Astrocyte (in vitro differentiated cells and primary cell): ENCODE data around the gene DBP. TPM values are rescaled to one million over a fixed set of nuclear protein-coding genes. Genes with fewer than 3 reads are reported as not detected.

Experiments
- DNase-seq: peaks from one replicate; pipeline ENCODE4 v3.0.0-alpha.2; 2010; ENCODE audit warnings: low read depth
- FAIRE-seq: peaks from 2 replicates; lab custom pipeline; 2011; peaks lifted over from hg19 to GRCh38; lab: Jason Lieb, UNC
- H2AFZ ChIP-seq: 2 replicates; pipeline ENCODE4 v1.6.0; 2012; ENCODE audit warnings: low read depth, low read length, inconsistent platforms
- H3K27ac ChIP-seq: 2 replicates; pipeline ENCODE4 v1.5.1; 2011; ENCODE audit warnings: low read depth, low read length, inconsistent platforms
- H3K27me3 ChIP-seq: 2 replicates; pipeline ENCODE4 v1.6.0; 2011; ENCODE audit warnings: low read length, inconsistent platforms; ENCODE audit not compliant: insufficient read depth
- H3K36me3 ChIP-seq: 2 replicates; pipeline ENCODE4 v1.5.1; 2011; ENCODE audit warnings: low read length, inconsistent platforms; ENCODE audit not compliant: insufficient read depth
- H3K4me1 ChIP-seq: 2 replicates; pipeline ENCODE4 v1.5.1; 2011; ENCODE audit warnings: low read length, inconsistent platforms; ENCODE audit not compliant: insufficient read depth
- H3K4me2 ChIP-seq: 2 replicates; pipeline ENCODE4 v1.6.0; 2012; ENCODE audit warnings: low read length, inconsistent platforms
- H3K4me3 ChIP-seq: 2 replicates; pipeline ENCODE4 v1.5.1; 2011; ENCODE audit warnings: low read depth, mild to moderate bottlenecking, low read length, inconsistent platforms; ENCODE audit not compliant: insufficient read depth
- H3K79me2 ChIP-seq: 2 replicates; pipeline ENCODE4 v1.6.0; 2012; ENCODE audit warnings: mild to moderate bottlenecking, low read length, inconsistent platforms; ENCODE audit not compliant: insufficient read depth
- H3K9ac ChIP-seq: 2 replicates; pipeline ENCODE4 v1.6.0; 2012; ENCODE audit warnings: mild to moderate bottlenecking, low read length, inconsistent platforms
- H3K9me3 ChIP-seq: 2 replicates; pipeline ENCODE4 v1.5.1; 2012; ENCODE audit warnings: low read depth, mild to moderate bottlenecking, low read length, inconsistent platforms; ENCODE audit not compliant: insufficient read depth
- H4K20me1 ChIP-seq: 2 replicates; pipeline ENCODE4 v1.6.0; 2012; ENCODE audit warnings: low read length, inconsistent platforms; ENCODE audit not compliant: insufficient read depth
- H3K27ac Mint-ChIP-seq: one replicate; pipeline ENCODE4 v1.8.0; 2021; ENCODE audit warnings: mild to moderate bottlenecking, mixed read lengths; ENCODE audit not compliant: unreplicated experiment
- H3K27me3 Mint-ChIP-seq: one replicate; pipeline ENCODE4 v1.8.0; 2021; ENCODE audit warnings: low read depth, mixed read lengths; ENCODE audit not compliant: unreplicated experiment
- H3K36me3 Mint-ChIP-seq: one replicate; pipeline ENCODE4 v1.8.0; 2021; ENCODE audit warnings: low read depth, mixed read lengths; ENCODE audit not compliant: unreplicated experiment
- H3K4me1 Mint-ChIP-seq: one replicate; pipeline ENCODE4 v1.8.0; 2021; ENCODE audit warnings: low read depth, mixed read lengths; ENCODE audit not compliant: unreplicated experiment
- H3K4me3 Mint-ChIP-seq: one replicate; pipeline ENCODE4 v1.8.0; 2021; ENCODE audit warnings: mild to moderate bottlenecking, moderate library complexity, mixed read lengths; ENCODE audit not compliant: unreplicated experiment
- H3K9me3 Mint-ChIP-seq: one replicate; pipeline ENCODE4 v1.8.0; 2021; ENCODE audit warnings: mild to moderate bottlenecking, mixed read lengths; ENCODE audit not compliant: unreplicated experiment
- CTCF ChIP-seq: IDR thresholded peaks from 2 replicates; pipeline ENCODE4 v1.5.1; 2011; ENCODE audit warnings: low read depth, mild to moderate bottlenecking, inconsistent platforms, low read length, moderate library complexity; ENCODE audit not compliant: insufficient read depth
- EZH2 ChIP-seq: IDR thresholded peaks from 2 replicates; pipeline ENCODE4 v1.6.1; 2012; ENCODE audit warnings: mild to moderate bottlenecking, low read length, inconsistent platforms; ENCODE audit not compliant: insufficient read depth
- total RNA-seq: library from RNA; stranded (reverse); gene quantifications from 2 replicates; pipeline ENCODE4 v1.2.1, GENCODE V29; 2021

The DBP gene
- total RNA-seq, 1 donor from 2014 or later = 1.2 TPM

- H3K9me3 Mint-ChIP-seq = no peaks in the 10 kb centered on the region
- no peaks in the 10 kb centered on the region for H3K9me3 ChIP-seq
- no peaks in the 10 kb centered on the region for H4K20me1 ChIP-seq
- peak overlapping the region; percentile 34 for H3K27ac Mint-ChIP-seq
- no peak for DNase-seq
- no peaks in the 10 kb centered on the region for H3K79me2 ChIP-seq
- no peak overlapping the region for H3K9ac ChIP-seq
- no peak for TF ChIP-seq CTCF
- TF ChIP-seq EZH2 = no peak
- peaks cover 10% of the 10 kb centered on the region for H3K27me3 Mint-ChIP-seq
- H3K36me3 ChIP-seq = no peaks in the 10 kb centered on the region
- no peak overlapping the region for H3K4me3 ChIP-seq
- H3K36me3 Mint-ChIP-seq = no peaks in the 10 kb centered on the region
- no peaks in the 10 kb centered on the region for H3K27me3 ChIP-seq
- H3K4me2 ChIP-seq = no peak overlapping the region
- FAIRE-seq = no peak
- H3K4me1 ChIP-seq = no peaks in the 10 kb centered on the region
- H3K27ac ChIP-seq = no peak overlapping the region
- H3K4me3 Mint-ChIP-seq = no peak overlapping the region
- H3K4me1 Mint-ChIP-seq = no peaks in the 10 kb centered on the region
- H2AFZ ChIP-seq = no peak overlapping the region
Measured at GRCh38 chr19:48596679-48597465, 40.3 kb downstream of the DBP start.

GRCh38 chr19:48596237-48596636 is 40.9 kb downstream of the DBP start:
- Histone ChIP-seq H3K9ac (no peak overlapping the region), H3K36me3 (no peaks in the 10 kb centered on the region), H3K27me3 (no peaks in the 10 kb centered on the region), H4K20me1 (no peaks in the 10 kb centered on the region), H3K9me3 (no peaks in the 10 kb centered on the region), H2AFZ (no peak overlapping the region), H3K4me2 (no peak overlapping the region), H3K4me3 (no peak overlapping the region), H3K4me1 (no peaks in the 10 kb centered on the region), H3K27ac (no peak overlapping the region), H3K79me2 (no peaks in the 10 kb centered on the region)
- no peak overlapping the region for H3K4me3 Mint-ChIP-seq
- no peaks in the 10 kb centered on the region for H3K9me3 Mint-ChIP-seq
- DNase-seq (no peak), FAIRE-seq (no peak)
- TF ChIP-seq CTCF (no peak), EZH2 (no peak)
- H3K4me1 Mint-ChIP-seq = no peaks in the 10 kb centered on the region
- no peaks in the 10 kb centered on the region for H3K36me3 Mint-ChIP-seq
- H3K27me3 Mint-ChIP-seq = peaks cover 15% of the 10 kb centered on the region
- H3K27ac Mint-ChIP-seq = no peak overlapping the region

GRCh38 chr19:48595833-48596232 is 41.3 kb downstream of the DBP start:
- H3K79me2 ChIP-seq = no peaks in the 10 kb centered on the region
- peaks cover 15% of the 10 kb centered on the region for H3K27me3 Mint-ChIP-seq
- no peak overlapping the region for H3K9ac ChIP-seq
- H3K9me3 ChIP-seq = no peaks in the 10 kb centered on the region
- DNase-seq (no peak), FAIRE-seq (no peak)
- no peaks in the 10 kb centered on the region for H3K4me1 ChIP-seq
- H3K4me2 ChIP-seq = no peak overlapping the region
- H4K20me1 ChIP-seq = no peaks in the 10 kb centered on the region
- H3K27ac ChIP-seq = no peak overlapping the region
- no peaks in the 10 kb centered on the region for H3K9me3 Mint-ChIP-seq
- H3K4me3 Mint-ChIP-seq = no peak overlapping the region
- no peaks in the 10 kb centered on the region for H3K36me3 ChIP-seq
- no peaks in the 10 kb centered on the region for H3K36me3 Mint-ChIP-seq
- H3K27me3 ChIP-seq = no peaks in the 10 kb centered on the region
- H3K4me1 Mint-ChIP-seq = no peaks in the 10 kb centered on the region
- H3K27ac Mint-ChIP-seq = no peak overlapping the region
- TF ChIP-seq EZH2 (no peak), CTCF (no peak)
- H3K4me3 ChIP-seq = no peak overlapping the region
- H2AFZ ChIP-seq = no peak overlapping the region
